NCI-H446 (cell line): ENCODE data around the gene BGLAP.
A peak's percentile ranks its signal among the peaks of the same experiment; 100 is the strongest.

Experiments used
- DNase-seq, 2 experiments: peaks; one replicate each; lab custom pipeline; 2025; lab: John Stamatoyannopoulos, UW

Gene BGLAP

GRCh38 chr1:156257711-156258110 is 15.7 kb downstream of the BGLAP start:
- no peak for DNase-seq

DNA sequence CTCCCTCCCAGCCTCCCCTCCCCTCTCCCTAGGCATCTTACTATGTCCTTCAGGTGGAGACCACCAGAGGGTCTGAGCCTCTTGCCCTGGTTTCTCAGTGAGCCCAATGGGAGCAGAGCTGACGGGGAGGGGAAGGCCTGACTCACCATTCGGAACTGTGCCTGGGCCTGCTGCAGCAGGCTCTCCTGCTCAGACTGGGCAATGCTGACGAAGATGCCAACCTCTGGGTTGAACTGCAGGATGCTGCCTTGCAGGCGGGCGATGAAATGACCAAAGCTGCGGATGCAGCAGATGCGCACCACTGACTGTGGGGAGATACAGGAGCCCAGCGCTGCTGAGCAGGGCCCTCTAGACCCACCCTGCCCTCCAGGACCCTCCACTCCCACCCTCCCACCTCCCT is 16.9 kb downstream of the BGLAP start:
- DNase-seq, result no peak

- DNase-seq, result no peak
Observed at GRCh38 chr1:156259805-156260204, 17.8 kb downstream of the BGLAP start.

DNA sequence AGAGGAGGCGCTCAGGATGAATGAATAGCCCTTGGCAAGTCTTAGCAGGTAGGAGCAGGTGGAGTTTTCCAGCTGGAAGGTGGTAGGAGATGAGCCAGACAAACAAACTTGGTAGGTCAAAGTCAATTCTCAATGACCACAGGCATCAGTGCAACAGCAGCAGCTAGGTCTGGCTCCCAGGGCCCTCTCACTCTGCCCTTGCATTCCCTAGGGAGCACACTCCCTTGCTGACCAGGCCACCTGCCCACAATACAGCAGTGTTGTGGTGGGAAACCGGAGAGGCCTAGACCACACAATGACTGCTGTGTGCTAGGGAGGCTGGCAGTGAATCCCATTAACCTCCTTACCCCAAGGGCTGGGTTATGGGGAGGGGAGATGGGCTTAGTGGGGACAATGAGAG is 18.9 kb downstream of the BGLAP start:
- no peak for DNase-seq

DNA sequence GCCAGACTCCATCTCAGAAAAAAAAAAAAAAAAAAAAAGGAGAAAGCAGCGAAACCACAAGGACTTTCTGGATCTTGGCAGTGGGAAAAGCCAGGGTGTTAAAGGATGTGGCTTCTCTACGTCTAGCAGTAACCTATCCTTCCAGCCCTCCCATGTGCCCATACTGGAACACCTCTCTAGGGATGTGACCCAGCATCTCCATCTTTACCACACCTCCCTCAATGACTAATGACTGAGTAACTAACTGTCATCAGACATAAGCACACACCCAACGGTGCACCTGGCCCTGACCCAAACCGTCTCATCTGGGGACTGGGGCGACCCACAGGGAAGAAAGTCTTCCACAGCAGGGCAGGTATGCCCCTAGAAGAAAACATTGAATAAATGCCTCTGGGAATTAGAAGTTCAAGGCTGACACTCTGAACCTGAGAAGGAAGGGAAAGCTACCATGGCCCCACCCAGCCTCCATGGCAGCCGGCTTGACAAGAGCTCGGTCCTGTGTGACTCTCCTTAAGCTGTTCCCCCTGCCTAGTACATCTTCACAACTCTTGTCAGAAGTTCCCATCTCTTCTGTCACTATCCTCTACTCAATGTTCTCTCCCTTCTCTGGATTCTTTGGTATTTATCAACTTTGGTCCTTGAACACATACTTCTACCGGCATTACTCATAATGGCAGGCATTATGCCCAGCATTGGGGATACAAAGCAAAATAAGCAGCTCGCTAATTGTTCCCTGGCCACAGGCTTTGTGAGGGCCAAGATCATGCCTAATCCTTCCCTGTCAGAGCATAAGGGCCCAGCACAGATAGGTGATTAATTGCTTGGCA is 20.7 kb downstream of the BGLAP start:
- DNase-seq, result no peak

DNA sequence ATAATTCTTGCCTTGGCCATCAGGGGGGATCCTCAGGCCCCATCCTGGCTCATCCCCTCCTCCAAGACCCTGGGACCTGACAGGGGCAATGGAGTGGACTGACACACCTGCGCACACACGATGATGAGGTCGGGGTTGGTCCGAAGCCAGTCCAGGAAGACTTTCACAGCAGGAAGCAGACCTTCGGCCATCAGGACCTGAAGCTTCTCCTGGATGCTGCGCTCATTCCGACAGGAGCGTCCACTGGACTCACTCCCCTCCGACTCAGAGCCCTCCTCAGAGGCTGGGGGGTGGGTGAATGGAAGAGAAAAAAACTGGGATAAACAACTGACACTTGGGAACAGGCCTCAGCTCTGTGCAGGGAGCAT is 21.3 kb downstream of the BGLAP start:
- no peak for DNase-seq

DNA sequence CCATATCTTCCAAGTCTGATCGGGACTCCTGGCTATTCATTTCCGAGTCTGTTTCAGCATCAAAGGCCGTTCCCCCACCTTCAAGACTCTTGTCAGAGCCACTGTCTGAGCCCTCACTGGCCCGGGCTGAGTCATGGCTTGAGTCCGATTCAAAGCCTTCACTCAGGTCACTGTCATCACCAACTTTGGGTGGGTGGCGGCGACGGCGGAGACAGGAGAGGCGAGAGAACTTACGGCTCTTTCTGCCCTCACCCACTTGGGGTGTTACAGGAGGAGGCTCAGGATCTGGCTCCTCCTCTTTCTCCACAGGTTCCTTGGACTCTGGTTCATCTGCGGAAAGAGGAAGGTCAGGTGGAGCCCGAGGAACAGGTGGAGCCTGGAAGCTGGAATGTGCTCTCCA is 24.1 kb downstream of the BGLAP start:
- DNase-seq, result no peak

GRCh38 chr1:156268336-156268735 is 26.4 kb downstream of the BGLAP start:
- no peak for DNase-seq

GRCh38 chr1:156270314-156270713 is 28.3 kb downstream of the BGLAP start:
- DNase-seq, result no peak

DNA sequence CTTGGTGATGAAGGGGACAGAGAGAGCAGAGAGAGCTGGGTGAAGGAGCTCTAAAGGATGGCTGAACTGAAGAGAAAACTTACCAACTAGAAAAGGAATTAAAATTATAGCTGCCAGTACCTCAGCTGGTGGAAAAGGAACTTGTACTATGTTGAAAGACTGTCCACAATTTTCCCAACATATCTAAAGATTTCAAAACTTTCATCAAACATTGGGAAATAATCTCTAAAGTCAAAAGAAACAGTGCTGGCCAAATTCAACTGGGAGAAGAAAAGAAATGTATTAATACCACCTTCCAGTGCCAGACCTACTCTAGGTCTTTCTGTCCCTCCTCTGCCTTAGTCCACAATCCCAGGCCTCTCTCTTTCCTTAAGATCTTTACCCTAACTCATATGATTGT is 34.5 kb downstream of the BGLAP start:
- DNase-seq, result no peak

- DNase-seq, result no peak
Observed at GRCh38 chr1:156276966-156277381, 35.0 kb downstream of the BGLAP start.

DNA sequence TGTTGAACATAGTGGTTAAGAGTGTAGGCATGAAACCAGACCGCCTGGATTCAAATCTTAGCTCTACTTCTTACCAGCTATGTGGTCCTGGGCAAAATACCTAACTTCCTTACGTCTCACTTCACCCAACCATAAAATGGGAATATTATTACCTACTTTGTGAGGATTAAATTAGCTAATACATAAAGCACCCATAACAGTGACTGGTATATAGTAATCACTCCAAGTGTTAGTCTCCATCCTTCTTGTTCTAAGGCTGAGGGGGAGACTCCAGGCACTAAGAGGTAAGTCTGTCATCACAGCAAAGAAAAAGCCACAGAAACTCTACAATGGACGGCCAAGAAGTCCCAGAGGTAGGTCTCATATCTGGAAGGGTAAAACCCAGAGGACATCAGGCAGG is 37.9 kb downstream of the BGLAP start:
- DNase-seq, result no peak

DNA sequence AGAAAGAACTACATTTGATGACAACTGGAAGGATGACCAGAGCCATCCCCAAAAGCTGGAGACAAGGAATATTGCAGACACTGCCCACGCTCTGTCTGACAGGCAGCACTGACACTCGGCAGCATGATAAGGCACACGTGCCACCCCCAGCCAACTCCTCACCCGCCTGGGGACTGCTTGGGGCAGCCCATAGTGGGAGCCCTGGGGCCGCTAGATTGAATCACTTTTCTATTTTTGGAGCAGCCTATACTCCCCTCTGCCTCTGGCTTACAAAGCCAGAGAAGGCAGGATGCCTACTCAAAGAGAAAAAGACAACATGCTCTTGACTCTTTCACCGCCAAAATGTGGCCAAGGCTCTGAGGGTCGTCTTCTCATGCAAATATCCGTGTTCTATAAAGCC is 39.3 kb downstream of the BGLAP start:
- DNase-seq, result no peak

GRCh38 chr1:156281693-156282478 is 39.9 kb downstream of the BGLAP start:
- DNase-seq, result no peak

GRCh38 chr1:156282479-156283222 is 40.7 kb downstream of the BGLAP start, which contains the start of gene SMG5:
TSS of gene SMG5 (minus strand) at chr1:156282825. CDS start at chr1:156282680, 145 bp downstream.
- DNase-seq, result peak; percentile 97 to 99

- no peak for DNase-seq
Observed at GRCh38 chr1:156283521-156283920, 41.5 kb downstream of the BGLAP start.

DNA sequence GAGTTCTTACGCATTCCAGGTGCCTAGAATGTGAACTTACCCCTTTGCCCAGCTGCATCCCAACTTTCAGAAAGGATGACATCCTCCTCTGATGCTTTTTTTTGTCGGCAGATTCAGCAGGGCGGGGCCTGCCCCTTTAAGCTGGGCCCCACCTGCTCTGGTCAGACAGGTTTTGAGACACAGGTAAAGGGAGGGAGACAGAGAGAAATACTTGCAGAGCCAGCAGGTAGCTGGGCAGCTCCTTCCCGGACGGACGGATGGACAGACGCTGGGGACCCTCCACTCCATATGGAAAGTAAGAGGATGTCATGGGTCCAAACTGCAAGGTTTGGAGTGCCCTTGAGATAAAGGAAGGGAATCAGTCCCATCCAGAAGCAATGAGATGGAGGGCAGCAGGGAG is 42.1 kb downstream of the BGLAP start, which contains the start of gene TMEM79:
TSS of gene TMEM79 (plus strand) at position 214 of the 400 bp plus-strand sequence. CDS start 902 bp downstream, outside the sequence.
- no peak for DNase-seq

GRCh38 chr1:156284757-156285156 is 42.8 kb downstream of the BGLAP start:
- DNase-seq, result no peak

- no peak for DNase-seq
Observed at GRCh38 chr1:156285437-156285836, 43.5 kb downstream of the BGLAP start.

GRCh38 chr1:156286061-156286460 is 44.1 kb downstream of the BGLAP start:
- no peak for DNase-seq

GRCh38 chr1:156289857-156290256 is 47.9 kb downstream of the BGLAP start:
- no peak for DNase-seq
